ENCODE results near the gene CA10.

- TF ChIP-seq PATZ1 (CRISPR knock-in tag; IDR thresholded peaks at IDR 0.05; ENCODE audit: borderline replicate concordance) (no peak), ISL1 (CRISPR knock-in tag; IDR thresholded peaks at IDR 0.05) (no peak), TSHZ2 (CRISPR knock-in tag; IDR thresholded peaks at IDR 0.05) (no peak), CREB5 (CRISPR knock-in tag; IDR thresholded peaks at IDR 0.05; ENCODE audit: low read depth) (no peak), ARNTL (CRISPR knock-in tag; IDR thresholded peaks at IDR 0.05; ENCODE audit: borderline replicate concordance, low read depth) (no peak), TCF4 (CRISPR knock-in tag; IDR thresholded peaks at IDR 0.05; ENCODE audit: borderline replicate concordance) (no peak), ZC3H10 (CRISPR knock-in tag; IDR thresholded peaks at IDR 0.05) (no peak), ZFP30 (CRISPR knock-in tag; IDR thresholded peaks at IDR 0.05) (no peak), RARB (CRISPR knock-in tag; IDR thresholded peaks at IDR 0.05) (no peak), ZFP3 (CRISPR knock-in tag; IDR thresholded peaks at IDR 0.05) (no peak), CSRNP3 (CRISPR knock-in tag; IDR thresholded peaks at IDR 0.05) (no peak), BACH2 (CRISPR knock-in tag; IDR thresholded peaks at IDR 0.05; ENCODE audit: borderline replicate concordance) (no peak), OSR1 (CRISPR knock-in tag; IDR thresholded peaks at IDR 0.05) (no peak), PPARA (CRISPR knock-in tag; IDR thresholded peaks at IDR 0.05; ENCODE audit: borderline replicate concordance) (no peak)
Measured at GRCh38 chr17:52140601-52141000, 17.9 kb downstream of the CA10 start.
